K562 (cell line): ENCODE data around the gene ATG7. TPM values are rescaled to one million over a fixed set of nuclear protein-coding genes. Genes with fewer than 3 reads are reported as not detected.

Source experiments
- ATAC-seq: fragments of 200-7000 bp; cut with Tn5 transposase; 3 replicates; pipeline ENCODE4 v1.9.1; 2020; ENCODE audit warnings: moderate library complexity
- BruUV-seq: library from RNA; stranded (reverse); fragments of 400-500 nt; replicated peaks from 2 replicates; lab custom pipeline; 2021; lab: Mats Ljungman, UMichigan
- CTCF ChIA-PET: fragments of 300-600 bp; formaldehyde crosslinking; extraction: SDS; loops from one replicate; lab custom pipeline; 2021; ENCODE audit warnings: low intra/inter-chr PET ratio; lab: Yijun Ruan, JAX
- POLR2A ChIA-PET: fragments of 300-600, 350-650 bp; sonication (Branson Sonifier 250); formaldehyde crosslinking; extraction: SDS; loops from one replicate; lab custom pipeline; 2021; ENCODE audit warnings: antibody characterized with exemption, inconsistent platforms; lab: Yijun Ruan, JAX
- DNase-seq, 4 experiments: peaks; one replicate each; pipeline versions ENCODE4 v3.0.0 to v3.0.0-alpha.2; 2011 to 2018; ENCODE audit warnings: low spot score in 3 of 4, mixed read lengths in 3 of 4; ENCODE audit errors: extremely low read depth in 1 of 4
- FAIRE-seq: peaks from 2 replicates; lab custom pipeline; 2011; peaks lifted over from hg19 to GRCh38; lab: Jason Lieb, UNC
- H2AFZ ChIP-seq: 2 replicates; pipeline ENCODE4 v1.6.0; 2011; ENCODE audit warnings: low read depth, low read length, control low read depth, inconsistent platforms
- H3K27ac ChIP-seq: fragments of 200-600 bp; 3 replicates; pipeline ENCODE4 v1.8.0; 2011; ENCODE audit warnings: low read depth, mild to moderate bottlenecking, control low read depth, inconsistent platforms, low read length, moderate library complexity, mixed read lengths; ENCODE audit errors: extremely low read depth
- H3K27me3 ChIP-seq, 2 experiments: fragments of 300-600 bp in 1 of 2; 2 replicates in 1 of 2; 3 replicates in 1 of 2; pipeline versions ENCODE4 v1.6.0 to v1.8.0; 2011; ENCODE audit warnings: inconsistent platforms in 2 of 2, low read length in 2 of 2, mild to moderate bottlenecking in 1 of 2, mixed read lengths in 1 of 2, moderate library complexity in 1 of 2; ENCODE audit not compliant: control insufficient read depth in 2 of 2, insufficient read depth in 2 of 2
- H3K36me3 ChIP-seq: fragments of 300-600 bp; 3 replicates; pipeline ENCODE4 v1.8.0; 2011; ENCODE audit warnings: mild to moderate bottlenecking, low read length, inconsistent platforms; ENCODE audit not compliant: control insufficient read depth, insufficient read depth
- H3K4me1 ChIP-seq, 2 experiments: fragments of 200-600 bp in 1 of 2; replicated peaks in 1 of 2; 2 replicates in 1 of 2; 3 replicates in 1 of 2; pipeline versions ENCODE4 v1.5.1 to v1.8.0; 2011; ENCODE audit warnings: inconsistent platforms in 2 of 2, low read length in 2 of 2, mild to moderate bottlenecking in 1 of 2, mixed read lengths in 1 of 2, moderate library complexity in 1 of 2; ENCODE audit not compliant: control insufficient read depth in 2 of 2, insufficient read depth in 2 of 2
- H3K4me2 ChIP-seq: 2 replicates; pipeline ENCODE4 v1.6.1; 2011; ENCODE audit warnings: low read length, control low read depth, inconsistent platforms, mixed read lengths; ENCODE audit not compliant: insufficient read depth
- H3K4me3 ChIP-seq: fragments of 200-600 bp; sonication (generic), shearing (Covaris generic); 2 replicates; pipeline ENCODE4 v1.5.1; 2016; ENCODE audit warnings: control low read depth, inconsistent platforms
- H3K79me2 ChIP-seq: fragments of 200-600 bp; 3 replicates; pipeline ENCODE4 v1.8.0; 2011; ENCODE audit warnings: low read length, inconsistent platforms; ENCODE audit not compliant: control insufficient read depth, insufficient read depth
- H3K9ac ChIP-seq, 2 experiments: 2 replicates each; pipeline versions ENCODE4 v1.6.0 to v1.6.1; 2011; ENCODE audit warnings: low read depth in 2 of 2, low read length in 2 of 2, control low read depth in 1 of 2, inconsistent platforms in 1 of 2, mild to moderate bottlenecking in 1 of 2, mixed read lengths in 1 of 2; ENCODE audit not compliant: insufficient read depth in 1 of 2
- H3K9me1 ChIP-seq: one replicate; pipeline ENCODE4 v1.6.0; 2011; ENCODE audit warnings: inconsistent platforms, mild to moderate bottlenecking, low read length, moderate library complexity; ENCODE audit not compliant: control insufficient read depth, insufficient read depth
- H3K9me3 ChIP-seq: replicated peaks from 2 replicates; pipeline ENCODE4 v1.5.1; 2011; ENCODE audit warnings: low read depth, low read length, inconsistent platforms; ENCODE audit not compliant: control insufficient read depth, insufficient read depth
- H4K20me1 ChIP-seq: replicated peaks from 2 replicates; pipeline ENCODE4 v1.6.1; 2011; ENCODE audit warnings: low read length, inconsistent platforms, mixed read lengths; ENCODE audit not compliant: control insufficient read depth, insufficient read depth
- ADNP ChIP-seq: fragments of 200-800 bp; sonication (Bioruptor generic); IDR thresholded peaks from 2 replicates; pipeline ENCODE4 v1.6.1; 2016; ENCODE audit warnings: missing genetic modification characterization, missing compliant biosample characterization
- IFI16 ChIP-seq: fragments of 250-450 bp; sonication (Bioruptor Pico); IDR thresholded peaks from 2 replicates; pipeline ENCODE4 v2.1.2; 2022; ENCODE audit warnings: mild to moderate bottlenecking, inconsistent platforms
- RNF2 ChIP-seq: sonication (generic); IDR thresholded peaks from 2 replicates; pipeline ENCODE4 v1.6.1; 2016
- STAT5B ChIP-seq: fragments of 250-450 bp; sonication (Bioruptor Pico); IDR thresholded peaks from 2 replicates; pipeline ENCODE4 v1.8.0; 2021; ENCODE audit warnings: mild to moderate bottlenecking, inconsistent platforms
- TRIM28 ChIP-seq: fragments of 450-650 bp; IDR thresholded peaks from 2 replicates; pipeline ENCODE4 v1.6.1; 2017
- ZFP1 ChIP-seq: fragments of 450-650 bp; formaldehyde crosslinking; IDR thresholded peaks from 2 replicates; pipeline ENCODE4 v1.4.0; 2020; ENCODE audit warnings: mild to moderate bottlenecking, mixed read lengths
- ZNF583 ChIP-seq: fragments of 250-450 bp; sonication (Bioruptor Pico); IDR thresholded peaks from 2 replicates; pipeline ENCODE4 v1.4.0; 2020
- WGBS: fragments of 100-300 bp; shearing (Covaris generic); methylation state at CpG from one replicate; pipeline ENCODE4 v1.1.6; 2016; ENCODE audit warnings: low coverage, mixed read lengths; ENCODE audit not compliant: insufficient coverage; ENCODE audit errors: missing lambda C conversion rate; 5-methylcytosine and 5-hydroxymethylcytosine counted together
- in situ Hi-C: fragments of 300-500 bp; cut with MboI; formaldehyde crosslinking; loops from 4 replicates; pipeline ENCODE4 v1.15.0; 2018; ENCODE audit warnings: inconsistent platforms, mixed read lengths
- intact Hi-C: fragments of 100-400 bp; cut with micrococcal nuclease; formaldehyde crosslinking; loops from 2 replicates; pipeline ENCODE4 v1.14.2; 2022
- polyA plus RNA-seq, 8 experiments: library from polyadenylated mRNA; depleted of rRNA in 4 of 8; stranded (reverse) in 5 of 8; unstranded in 3 of 8; fragments of >200 nt; fragmentation: Nextera tagmentation in 2 of 8; fragmentation: Illumina TruSeq in 1 of 8; extraction: Ambion mirVana in 2 of 8; extraction: Trizol in 1 of 8; gene quantifications; 2 replicates each; pipeline versions ENCODE4 v1.2.1 to v1.2.3, GENCODE V29; 2011 to 2014; ENCODE audit warnings: inconsistent platforms in 1 of 8, missing spikeins in 1 of 8
- total RNA-seq, 7 experiments: library from RNA; depleted of rRNA in 6 of 7; stranded (reverse); fragments of >200 nt in 6 of 7; fragmentation: Illumina TruSeq in 2 of 7; extraction: Trizol in 2 of 7; gene quantifications; 2 replicates each; pipeline versions ENCODE4 v1.2.1 to v1.2.3, GENCODE V29; 2011 to 2021; ENCODE audit warnings: low replicate concordance in 1 of 7
- TF ChIP-seq, protein P1 (sequence below): fragments of 450-650 bp; conservative IDR thresholded peaks from 2 replicates; pipeline ENCODE4 v1.6.1; 2016; ENCODE audit warnings: missing genetic modification characterization, low read depth, mild to moderate bottlenecking, control low read depth, missing compliant biosample characterization
- TF ChIP-seq, protein P2 (sequence below): fragments of 450-650 bp; IDR thresholded peaks from 2 replicates; pipeline ENCODE4 v1.6.1; 2016; ENCODE audit warnings: low read depth, mild to moderate bottlenecking, moderate library complexity

The ATG7 gene
- total and polyA plus RNA-seq, 9 of the 15 experiments (the other 6 are each of a cell fraction or from before 2014, with no cell fraction given): 18.3 to 45.3 (median 33.6) TPM

DNA sequence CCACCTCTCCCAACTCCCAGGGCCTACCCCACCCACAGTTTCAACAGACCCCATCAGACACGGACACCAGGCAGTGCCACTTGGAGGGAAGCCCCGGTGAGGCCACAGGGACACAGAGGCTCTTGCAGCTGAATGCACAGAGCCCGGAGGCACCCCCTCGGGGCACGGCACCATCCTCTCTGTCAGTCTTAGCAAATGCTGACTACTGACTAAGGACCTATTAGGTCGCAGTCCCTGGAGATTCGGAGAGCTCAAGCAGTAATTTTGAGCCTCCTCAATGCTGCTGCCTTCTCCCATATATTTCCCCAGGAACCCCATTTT, 291.6 kb downstream of the ATG7 start:
- no peaks in the 10 kb centered on the region; the same call in 2 of the 3 replicates for H3K36me3 ChIP-seq
- POLR2A ChIA-PET: interaction anchor here (0.7 kb wide), 1 partner anchor 17 kb away, joined by 3 read pairs; no protein-coding TSS in a partner anchor
- no peak for FAIRE-seq
- WGBS: 48% methylated on average over 7 of the region's 7 CpGs
- TF ChIP-seq ADNP (no peak), IFI16 (CRISPR knock-in tag) (no peak), RNF2 (no peak), ZFP1 (CRISPR knock-in tag) (no peak), TRIM28 (no peak), STAT5B (CRISPR knock-in tag) (no peak), ZNF583 (CRISPR knock-in tag) (no peak)
- TF ChIP-seq, protein P1, sequence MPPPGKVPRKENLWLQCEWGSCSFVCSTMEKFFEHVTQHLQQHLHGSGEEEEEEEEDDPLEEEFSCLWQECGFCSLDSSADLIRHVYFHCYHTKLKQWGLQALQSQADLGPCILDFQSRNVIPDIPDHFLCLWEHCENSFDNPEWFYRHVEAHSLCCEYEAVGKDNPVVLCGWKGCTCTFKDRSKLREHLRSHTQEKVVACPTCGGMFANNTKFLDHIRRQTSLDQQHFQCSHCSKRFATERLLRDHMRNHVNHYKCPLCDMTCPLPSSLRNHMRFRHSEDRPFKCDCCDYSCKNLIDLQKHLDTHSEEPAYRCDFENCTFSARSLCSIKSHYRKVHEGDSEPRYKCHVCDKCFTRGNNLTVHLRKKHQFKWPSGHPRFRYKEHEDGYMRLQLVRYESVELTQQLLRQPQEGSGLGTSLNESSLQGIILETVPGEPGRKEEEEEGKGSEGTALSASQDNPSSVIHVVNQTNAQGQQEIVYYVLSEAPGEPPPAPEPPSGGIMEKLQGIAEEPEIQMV (tag): no peak
- TF ChIP-seq, protein P2, sequence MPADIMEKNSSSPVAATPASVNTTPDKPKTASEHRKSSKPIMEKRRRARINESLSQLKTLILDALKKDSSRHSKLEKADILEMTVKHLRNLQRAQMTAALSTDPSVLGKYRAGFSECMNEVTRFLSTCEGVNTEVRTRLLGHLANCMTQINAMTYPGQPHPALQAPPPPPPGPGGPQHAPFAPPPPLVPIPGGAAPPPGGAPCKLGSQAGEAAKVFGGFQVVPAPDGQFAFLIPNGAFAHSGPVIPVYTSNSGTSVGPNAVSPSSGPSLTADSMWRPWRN: no peak
- TF ChIP-seq, all 486 proteins: peak for 0
- H2AFZ ChIP-seq: no peak overlapping the region
- H3K79me2 ChIP-seq: no peaks in the 10 kb centered on the region
- H3K27me3 ChIP-seq: no peaks in the 10 kb centered on the region
- ATAC-seq: no peak
- peaks cover 10% of the 10 kb centered on the region for H4K20me1 ChIP-seq
- no peak overlapping the region for H3K4me3 ChIP-seq
- H3K4me2 ChIP-seq: no peak overlapping the region
- no peaks in the 10 kb centered on the region for H3K9me1 ChIP-seq
- H3K9ac ChIP-seq: no peak overlapping the region
- intact Hi-C loops (no loop called here), in situ Hi-C loops (no loop called here)
- no peaks in the 10 kb centered on the region for H3K9me3 ChIP-seq
- CTCF ChIA-PET: no interaction called here
- no peak overlapping the region for H3K27ac ChIP-seq
- DNase-seq: no peak
- BruUV-seq: no TSS peak
- H3K4me1 ChIP-seq: peaks cover 0 to 13% of the 10 kb centered on the region in 2 experiments; a peak in 1 of 5 replicates
